Esophagus muscularis mucosa (tissue), 4 donors: ENCODE results near the gene FZD2.

ENCODE experiments used
- CTCF ChIP-seq, 3 experiments: fragments of 200-600 bp in 2 of 3; fragments of 450-650 bp in 1 of 3; sonication (generic) in 2 of 3; IDR thresholded peaks; one replicate each; pipeline ENCODE4 v1.5.1; 2017 to 2019; ENCODE audit warnings: antibody characterized with exemption in 3 of 3, mild to moderate bottlenecking in 2 of 3, moderate library complexity in 1 of 3
- EP300 ChIP-seq: sonication (generic); formaldehyde crosslinking; IDR thresholded peaks from one replicate; pipeline ENCODE4 v1.6.1; 2017; ENCODE audit warnings: antibody characterized with exemption
- POLR2A ChIP-seq: fragments of 450-650 bp; IDR thresholded peaks from one replicate; pipeline ENCODE4 v1.6.1; 2017; ENCODE audit warnings: antibody characterized with exemption, moderate library complexity, mild to moderate bottlenecking, low read depth
- POLR2AphosphoS5 ChIP-seq, 2 donors: sonication (generic); formaldehyde crosslinking; IDR thresholded peaks; one replicate each; pipeline ENCODE4 v1.6.1; 2017; ENCODE audit warnings: antibody characterized with exemption in 2 of 2

- TF ChIP-seq CTCF (IDR thresholded peaks at IDR 0.05) (no peak), POLR2A (no peak), EP300 (no peak), POLR2AphosphoS5 (IDR thresholded peaks at IDR 0.05) (no peak)
Observed at GRCh38 chr17:44587339-44587738, 30.1 kb downstream of the FZD2 start.
